LNCAP (cell line): ENCODE measurements around the gene TIFAB.

Experiments used
- TF ChIP-seq, protein P1 (sequence below): fragments of 450-650 bp; IDR thresholded peaks from 2 replicates; pipeline ENCODE4 v1.5.1; 2017; ENCODE audit warnings: mild to moderate bottlenecking

The TIFAB gene

DNA sequence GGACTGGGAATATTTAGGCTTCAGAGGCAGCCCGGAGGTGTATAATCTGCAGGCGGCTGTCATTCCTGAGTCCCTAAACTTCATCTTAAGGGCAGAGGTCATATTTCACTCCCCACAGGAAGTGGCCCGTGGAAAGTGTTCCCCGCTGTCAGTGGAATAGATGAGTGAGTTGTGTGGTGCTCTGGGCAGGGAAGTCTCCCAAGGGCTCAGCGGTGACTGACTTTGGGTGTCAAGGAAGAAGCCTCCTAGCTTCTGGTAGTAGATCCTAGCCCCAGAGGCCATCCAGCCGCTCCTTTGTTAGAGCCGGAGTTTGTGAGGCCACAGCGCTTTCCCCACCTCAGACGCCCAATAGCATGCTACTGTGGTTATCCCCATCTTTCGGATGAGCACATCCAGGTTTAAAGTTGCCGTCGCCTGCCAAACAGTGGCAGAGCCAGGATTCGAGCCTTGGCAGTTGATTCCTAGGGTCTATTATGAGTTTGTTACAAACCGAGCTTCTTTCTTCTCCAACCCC lies 38.9 kb upstream of the TIFAB start:
- TF ChIP-seq, protein P1, sequence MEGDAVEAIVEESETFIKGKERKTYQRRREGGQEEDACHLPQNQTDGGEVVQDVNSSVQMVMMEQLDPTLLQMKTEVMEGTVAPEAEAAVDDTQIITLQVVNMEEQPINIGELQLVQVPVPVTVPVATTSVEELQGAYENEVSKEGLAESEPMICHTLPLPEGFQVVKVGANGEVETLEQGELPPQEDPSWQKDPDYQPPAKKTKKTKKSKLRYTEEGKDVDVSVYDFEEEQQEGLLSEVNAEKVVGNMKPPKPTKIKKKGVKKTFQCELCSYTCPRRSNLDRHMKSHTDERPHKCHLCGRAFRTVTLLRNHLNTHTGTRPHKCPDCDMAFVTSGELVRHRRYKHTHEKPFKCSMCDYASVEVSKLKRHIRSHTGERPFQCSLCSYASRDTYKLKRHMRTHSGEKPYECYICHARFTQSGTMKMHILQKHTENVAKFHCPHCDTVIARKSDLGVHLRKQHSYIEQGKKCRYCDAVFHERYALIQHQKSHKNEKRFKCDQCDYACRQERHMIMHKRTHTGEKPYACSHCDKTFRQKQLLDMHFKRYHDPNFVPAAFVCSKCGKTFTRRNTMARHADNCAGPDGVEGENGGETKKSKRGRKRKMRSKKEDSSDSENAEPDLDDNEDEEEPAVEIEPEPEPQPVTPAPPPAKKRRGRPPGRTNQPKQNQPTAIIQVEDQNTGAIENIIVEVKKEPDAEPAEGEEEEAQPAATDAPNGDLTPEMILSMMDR = no peak

DNA sequence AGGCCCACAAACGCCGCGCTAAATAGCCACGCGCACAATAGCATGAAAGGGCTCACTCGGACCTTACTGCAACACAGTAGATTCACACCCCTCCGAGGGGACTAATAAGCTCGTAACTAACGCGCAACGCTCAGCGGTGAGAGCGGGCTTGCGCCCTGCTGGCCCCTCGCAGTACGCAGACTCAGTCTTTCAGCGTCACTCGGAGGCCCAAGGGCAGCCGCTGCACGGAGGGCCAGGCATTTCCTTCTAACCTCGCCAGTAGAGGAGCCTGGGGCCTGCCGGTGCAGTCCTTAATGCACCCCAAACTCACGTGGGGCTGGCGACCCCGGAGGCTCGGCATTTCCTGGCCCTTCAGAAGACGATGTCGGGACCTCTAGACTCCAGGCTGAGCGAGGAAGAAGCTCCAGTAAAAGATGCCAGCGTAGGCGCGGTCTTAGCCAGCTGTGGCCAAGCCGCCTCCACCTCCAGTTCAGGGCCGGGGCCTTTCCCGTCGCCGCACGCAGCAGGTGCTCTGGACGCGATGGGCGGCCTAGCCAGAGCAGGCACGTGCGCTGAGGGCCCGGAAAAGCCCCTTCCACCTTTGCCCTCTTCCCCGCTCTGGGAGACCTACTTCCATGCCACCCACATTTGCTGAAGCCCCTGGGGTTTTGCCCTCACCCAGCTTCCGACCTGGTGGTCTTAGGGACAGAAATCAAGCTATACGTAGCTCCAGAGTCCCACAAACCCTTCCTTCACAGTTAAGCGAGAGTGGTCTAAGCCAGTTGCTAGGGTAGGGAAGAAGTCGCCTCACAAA lies 38.3 kb upstream of the TIFAB start:
- TF ChIP-seq, protein P1 = no peak

DNA sequence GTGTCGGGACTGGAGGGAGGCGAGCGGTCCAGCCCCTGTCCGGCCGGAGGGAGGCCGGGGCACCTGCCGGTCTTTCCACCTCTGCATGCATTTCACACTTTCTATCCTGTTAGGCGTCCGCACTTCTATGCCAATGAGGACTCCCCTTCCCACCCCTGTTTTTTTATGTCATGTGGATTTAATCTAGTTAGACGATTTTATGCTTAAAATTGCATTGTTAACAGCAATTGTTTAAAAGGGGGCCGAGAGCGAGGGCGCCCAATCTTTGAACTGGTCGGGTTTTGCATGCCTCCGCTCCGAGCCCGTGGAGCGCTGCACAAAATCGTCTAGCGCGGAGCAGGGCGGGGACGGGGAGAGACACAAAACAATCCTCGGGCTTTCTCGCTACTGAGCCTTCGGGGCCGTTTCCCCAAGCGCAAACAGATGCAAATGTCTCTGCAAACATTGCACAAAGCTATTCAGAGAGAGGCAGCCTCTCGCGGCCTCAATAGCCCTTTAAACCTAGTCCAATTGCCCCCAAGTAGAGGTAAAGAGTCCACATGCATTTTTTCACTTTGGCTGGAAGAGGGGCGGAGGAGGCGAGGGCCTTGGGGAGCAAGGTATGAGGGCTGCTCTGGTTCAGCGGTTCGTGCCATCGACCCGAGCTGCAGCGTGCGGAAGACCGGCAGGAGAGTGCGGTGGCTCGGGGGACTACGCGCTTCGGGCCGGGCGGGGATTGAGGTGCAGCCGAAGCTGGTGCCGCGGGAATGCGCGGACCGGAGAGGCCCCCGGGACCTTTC lies 37.5 kb upstream of the TIFAB start:
- TF ChIP-seq, protein P1 = no peak

DNA sequence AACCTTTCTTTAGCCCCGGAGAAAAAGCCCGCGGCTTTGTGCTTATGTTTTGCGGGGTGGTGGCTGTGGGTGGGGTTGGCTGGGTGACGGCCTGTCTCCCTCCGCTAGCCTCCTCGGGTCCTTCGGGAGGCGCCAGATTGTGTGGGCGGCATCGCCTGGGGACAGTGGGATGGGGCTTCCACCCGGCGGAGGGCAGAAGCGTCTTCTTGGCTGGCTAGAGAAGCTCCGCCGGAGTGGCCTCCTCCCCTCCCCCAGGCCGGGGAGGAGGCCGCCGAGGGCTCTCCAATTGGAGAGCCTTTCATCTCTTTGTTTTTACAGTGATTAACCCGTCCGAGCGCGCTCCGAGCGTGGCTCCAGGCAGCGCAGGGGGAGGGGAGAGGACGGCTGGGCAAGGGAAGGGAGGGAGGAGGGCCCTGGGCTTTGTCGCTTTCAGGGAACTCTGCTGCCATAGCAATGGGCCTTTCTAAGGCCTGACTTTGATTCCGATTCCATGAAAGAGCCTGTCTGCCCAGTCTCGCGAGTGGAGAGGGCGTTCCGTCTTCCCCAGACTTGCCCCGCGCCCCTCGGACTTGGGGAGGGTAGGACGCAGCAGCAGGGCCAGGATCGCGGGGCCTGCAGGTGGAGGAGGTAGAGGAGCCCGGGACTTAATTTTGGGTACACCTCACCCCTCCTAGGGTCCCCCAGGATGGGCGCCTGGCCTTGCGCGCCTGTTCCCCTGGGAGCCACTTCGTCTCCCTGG lies 36.7 kb upstream of the TIFAB start:
- TF ChIP-seq, protein P1 = no peak

DNA sequence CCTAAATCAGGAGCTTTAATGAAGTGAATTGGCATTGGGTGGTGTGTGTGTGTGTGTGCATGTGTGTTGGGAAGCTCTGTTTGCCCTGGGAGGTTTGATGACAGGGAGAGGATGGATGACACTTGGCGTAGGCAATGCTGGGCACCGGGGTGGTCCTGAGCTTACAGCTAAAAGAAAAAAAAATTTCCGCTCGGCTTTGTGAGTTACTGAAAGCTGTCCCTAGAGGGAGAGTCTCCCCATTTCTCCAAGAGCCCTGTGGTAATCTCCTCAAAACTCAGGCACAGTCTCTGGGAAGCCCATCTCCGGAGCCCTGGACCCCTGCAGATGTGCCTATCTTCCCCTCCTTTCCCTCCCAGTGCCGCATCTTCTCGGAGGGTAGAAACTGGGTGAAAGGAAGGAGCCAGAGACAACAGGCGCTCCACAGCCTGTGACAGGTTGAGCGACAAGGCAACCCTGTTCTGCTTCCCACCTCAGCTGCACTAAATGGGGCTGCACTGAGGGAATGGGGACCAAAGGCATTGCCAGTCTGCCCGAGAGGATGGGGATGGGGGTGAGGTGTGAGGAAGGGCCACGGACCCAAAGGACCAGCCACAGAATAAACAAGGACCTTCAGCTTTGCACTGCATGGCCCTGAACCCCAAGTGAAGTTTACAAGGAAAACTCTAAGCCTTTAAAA lies 35.8 kb upstream of the TIFAB start:
- TF ChIP-seq, protein P1 = no peak

DNA sequence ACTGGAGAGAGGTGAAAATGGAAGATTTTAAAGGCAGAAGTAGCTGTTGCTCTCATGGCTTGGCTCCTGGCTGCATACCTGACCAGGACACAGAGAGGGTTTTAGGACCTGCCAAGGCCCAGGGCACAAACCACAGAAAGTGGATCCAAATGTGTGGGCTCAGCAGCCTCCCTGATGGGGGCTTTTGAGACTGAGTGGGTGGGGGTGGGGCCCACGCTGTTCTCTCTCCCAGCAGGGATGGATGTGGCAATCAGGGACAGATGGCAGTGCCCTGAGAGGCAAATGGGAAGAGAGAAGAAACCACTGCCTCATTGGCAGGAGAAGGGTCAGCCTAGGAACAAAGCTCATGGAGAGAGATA lies 34.9 kb upstream of the TIFAB start:
- TF ChIP-seq, protein P1 = no peak
